K562 (cell line): ENCODE measurements around the gene RIN3. TPM values are rescaled to one million over a fixed set of nuclear protein-coding genes. Genes with fewer than 3 reads are reported as not detected.

ENCODE experiments used
- ATAC-seq: fragments of 200-7000 bp; cut with Tn5 transposase; 3 replicates; pipeline ENCODE4 v1.9.1; 2020; ENCODE audit warnings: moderate library complexity
- BruUV-seq: library from RNA; stranded (reverse); fragments of 400-500 nt; replicated peaks from 2 replicates; lab custom pipeline; 2021; lab: Mats Ljungman, UMichigan
- CTCF ChIA-PET: fragments of 300-600 bp; formaldehyde crosslinking; extraction: SDS; loops from one replicate; lab custom pipeline; 2021; ENCODE audit warnings: low intra/inter-chr PET ratio; lab: Yijun Ruan, JAX
- POLR2A ChIA-PET: fragments of 300-600, 350-650 bp; sonication (Branson Sonifier 250); formaldehyde crosslinking; extraction: SDS; loops from one replicate; lab custom pipeline; 2021; ENCODE audit warnings: antibody characterized with exemption, inconsistent platforms; lab: Yijun Ruan, JAX
- DNase-seq, 4 experiments: peaks; one replicate each; pipeline versions ENCODE4 v3.0.0 to v3.0.0-alpha.2; 2011 to 2018; ENCODE audit warnings: low spot score in 3 of 4, mixed read lengths in 3 of 4; ENCODE audit errors: extremely low read depth in 1 of 4
- FAIRE-seq: peaks from 2 replicates; lab custom pipeline; 2011; peaks lifted over from hg19 to GRCh38; lab: Jason Lieb, UNC
- H2AFZ ChIP-seq: 2 replicates; pipeline ENCODE4 v1.6.0; 2011; ENCODE audit warnings: low read depth, low read length, control low read depth, inconsistent platforms
- H3K27ac ChIP-seq: fragments of 200-600 bp; 3 replicates; pipeline ENCODE4 v1.8.0; 2011; ENCODE audit warnings: low read depth, mild to moderate bottlenecking, control low read depth, inconsistent platforms, low read length, moderate library complexity, mixed read lengths; ENCODE audit errors: extremely low read depth
- H3K27me3 ChIP-seq, 2 experiments: fragments of 300-600 bp in 1 of 2; 2 replicates in 1 of 2; 3 replicates in 1 of 2; pipeline versions ENCODE4 v1.6.0 to v1.8.0; 2011; ENCODE audit warnings: inconsistent platforms in 2 of 2, low read length in 2 of 2, mild to moderate bottlenecking in 1 of 2, mixed read lengths in 1 of 2, moderate library complexity in 1 of 2; ENCODE audit not compliant: control insufficient read depth in 2 of 2, insufficient read depth in 2 of 2
- H3K36me3 ChIP-seq: fragments of 300-600 bp; 3 replicates; pipeline ENCODE4 v1.8.0; 2011; ENCODE audit warnings: mild to moderate bottlenecking, low read length, inconsistent platforms; ENCODE audit not compliant: control insufficient read depth, insufficient read depth
- H3K4me1 ChIP-seq, 2 experiments: fragments of 200-600 bp in 1 of 2; replicated peaks in 1 of 2; 2 replicates in 1 of 2; 3 replicates in 1 of 2; pipeline versions ENCODE4 v1.5.1 to v1.8.0; 2011; ENCODE audit warnings: inconsistent platforms in 2 of 2, low read length in 2 of 2, mild to moderate bottlenecking in 1 of 2, mixed read lengths in 1 of 2, moderate library complexity in 1 of 2; ENCODE audit not compliant: control insufficient read depth in 2 of 2, insufficient read depth in 2 of 2
- H3K4me2 ChIP-seq: 2 replicates; pipeline ENCODE4 v1.6.1; 2011; ENCODE audit warnings: low read length, control low read depth, inconsistent platforms, mixed read lengths; ENCODE audit not compliant: insufficient read depth
- H3K4me3 ChIP-seq: fragments of 200-600 bp; sonication (generic), shearing (Covaris generic); 2 replicates; pipeline ENCODE4 v1.5.1; 2016; ENCODE audit warnings: control low read depth, inconsistent platforms
- H3K79me2 ChIP-seq: fragments of 200-600 bp; 3 replicates; pipeline ENCODE4 v1.8.0; 2011; ENCODE audit warnings: low read length, inconsistent platforms; ENCODE audit not compliant: control insufficient read depth, insufficient read depth
- H3K9ac ChIP-seq, 2 experiments: 2 replicates each; pipeline versions ENCODE4 v1.6.0 to v1.6.1; 2011; ENCODE audit warnings: low read depth in 2 of 2, low read length in 2 of 2, control low read depth in 1 of 2, inconsistent platforms in 1 of 2, mild to moderate bottlenecking in 1 of 2, mixed read lengths in 1 of 2; ENCODE audit not compliant: insufficient read depth in 1 of 2
- H3K9me1 ChIP-seq: one replicate; pipeline ENCODE4 v1.6.0; 2011; ENCODE audit warnings: inconsistent platforms, mild to moderate bottlenecking, low read length, moderate library complexity; ENCODE audit not compliant: control insufficient read depth, insufficient read depth
- H3K9me3 ChIP-seq: replicated peaks from 2 replicates; pipeline ENCODE4 v1.5.1; 2011; ENCODE audit warnings: low read depth, low read length, inconsistent platforms; ENCODE audit not compliant: control insufficient read depth, insufficient read depth
- H4K20me1 ChIP-seq: replicated peaks from 2 replicates; pipeline ENCODE4 v1.6.1; 2011; ENCODE audit warnings: low read length, inconsistent platforms, mixed read lengths; ENCODE audit not compliant: control insufficient read depth, insufficient read depth
- CAMTA2 ChIP-seq: fragments of 250-450 bp; sonication (Bioruptor Pico); conservative IDR thresholded peaks from 2 replicates; pipeline ENCODE4 v1.5.1; 2022
- ESRRA ChIP-seq: fragments of 450-650 bp; IDR thresholded peaks from 2 replicates; pipeline ENCODE4 v1.6.1; 2014; ENCODE audit warnings: low read depth, mild to moderate bottlenecking, moderate library complexity, borderline replicate concordance
- HIVEP1 ChIP-seq: fragments of 250-450 bp; sonication (Bioruptor Pico); IDR thresholded peaks from 2 replicates; pipeline ENCODE4 v1.4.0; 2020; ENCODE audit warnings: mild to moderate bottlenecking
- MNT ChIP-seq, 2 experiments: fragments of 450-650 bp; conservative IDR thresholded peaks; 2 replicates each; pipeline ENCODE4 v1.6.1; 2017; ENCODE audit warnings: mild to moderate bottlenecking in 2 of 2, moderate library complexity in 2 of 2
- POLR3A ChIP-seq: IDR thresholded peaks from 2 replicates; pipeline ENCODE4 v1.6.1; 2011; ENCODE audit warnings: borderline replicate concordance, mild to moderate bottlenecking, moderate library complexity; ENCODE audit not compliant: insufficient read length, insufficient read depth; ENCODE audit errors: extremely low read depth
- SIN3A ChIP-seq, 2 experiments: fragments of 150-350 bp in 1 of 2; IDR thresholded peaks; 2 replicates each; pipeline ENCODE4 v1.6.1; 2011 to 2016; ENCODE audit warnings: borderline replicate concordance in 2 of 2, low read depth in 2 of 2, low read length in 2 of 2, mild to moderate bottlenecking in 2 of 2, moderate library complexity in 2 of 2; ENCODE audit not compliant: control insufficient read depth in 1 of 2
- TSC22D4 ChIP-seq: fragments of 450-650 bp; IDR thresholded peaks from 2 replicates; pipeline ENCODE4 v1.6.1; 2016; ENCODE audit warnings: missing genetic modification characterization, missing biosample characterization, control low read depth
- ZKSCAN1 ChIP-seq: fragments of 150-350 bp; IDR thresholded peaks from 2 replicates; pipeline ENCODE4 v1.6.1; 2016; ENCODE audit warnings: low read depth, low read length
- ZNF121 ChIP-seq: sonication (generic); formaldehyde crosslinking; conservative IDR thresholded peaks from 2 replicates; pipeline ENCODE4 v1.8.0; 2022; ENCODE audit warnings: missing genetic modification reagents
- ZNF224 ChIP-seq: sonication (generic); formaldehyde crosslinking; IDR thresholded peaks from 2 replicates; pipeline ENCODE4 v1.8.0; 2022; ENCODE audit warnings: mild to moderate bottlenecking, missing genetic modification reagents
- WGBS: fragments of 100-300 bp; shearing (Covaris generic); methylation state at CpG from one replicate; pipeline ENCODE4 v1.1.6; 2016; ENCODE audit warnings: low coverage, mixed read lengths; ENCODE audit not compliant: insufficient coverage; ENCODE audit errors: missing lambda C conversion rate; 5-methylcytosine and 5-hydroxymethylcytosine counted together
- in situ Hi-C: fragments of 300-500 bp; cut with MboI; formaldehyde crosslinking; loops from 4 replicates; pipeline ENCODE4 v1.15.0; 2018; ENCODE audit warnings: inconsistent platforms, mixed read lengths
- intact Hi-C: fragments of 100-400 bp; cut with micrococcal nuclease; formaldehyde crosslinking; loops from 2 replicates; pipeline ENCODE4 v1.14.2; 2022
- polyA plus RNA-seq, 8 experiments: library from polyadenylated mRNA; depleted of rRNA in 4 of 8; stranded (reverse) in 5 of 8; unstranded in 3 of 8; fragments of >200 nt; fragmentation: Nextera tagmentation in 2 of 8; fragmentation: Illumina TruSeq in 1 of 8; extraction: Ambion mirVana in 2 of 8; extraction: Trizol in 1 of 8; gene quantifications; 2 replicates each; pipeline versions ENCODE4 v1.2.1 to v1.2.3, GENCODE V29; 2011 to 2014; ENCODE audit warnings: inconsistent platforms in 1 of 8, missing spikeins in 1 of 8
- total RNA-seq, 7 experiments: library from RNA; depleted of rRNA in 6 of 7; stranded (reverse); fragments of >200 nt in 6 of 7; fragmentation: Illumina TruSeq in 2 of 7; extraction: Trizol in 2 of 7; gene quantifications; 2 replicates each; pipeline versions ENCODE4 v1.2.1 to v1.2.3, GENCODE V29; 2011 to 2021; ENCODE audit warnings: low replicate concordance in 1 of 7
- TF ChIP-seq, protein P1 (sequence below): fragments of 450-650 bp; formaldehyde crosslinking; IDR thresholded peaks from 2 replicates; pipeline ENCODE4 v1.4.0; 2020; ENCODE audit warnings: mild to moderate bottlenecking

The RIN3 gene
- total and polyA plus RNA-seq, 9 of the 15 experiments (the other 6 are each of a cell fraction or from before 2014, with no cell fraction given), result 0.01 to 0.49 (median 0.08) TPM; not detected in 5

DNA sequence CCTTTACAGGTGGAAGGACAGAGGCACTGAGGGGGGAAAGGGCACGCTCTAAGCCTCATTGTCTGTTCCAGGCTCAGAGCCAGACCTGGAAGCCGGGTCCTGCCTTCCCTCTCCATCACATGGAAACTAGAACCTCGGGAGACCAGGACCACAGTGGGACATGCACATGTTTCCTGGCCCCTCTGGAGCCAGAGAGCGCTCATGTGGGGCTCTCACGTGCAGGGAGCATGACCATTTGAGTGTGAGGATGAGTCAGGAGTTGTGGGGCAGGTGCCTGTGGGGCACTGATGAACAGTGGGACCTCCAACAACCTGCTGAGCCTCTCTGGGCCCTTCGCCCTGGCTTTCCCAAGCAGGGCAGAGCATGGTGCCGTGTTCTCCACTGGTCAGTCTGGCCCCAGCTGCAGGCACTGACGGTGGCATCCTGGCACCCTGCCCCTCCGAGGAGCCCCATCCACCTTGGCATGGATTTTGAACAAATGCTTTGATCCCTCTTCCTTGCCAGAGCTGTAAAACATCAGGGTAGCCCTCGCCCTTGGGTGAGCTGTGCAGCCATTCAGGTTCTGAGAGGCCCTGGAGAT, 100.2 kb downstream of the RIN3 start (continued):
- TF ChIP-seq, protein P1, sequence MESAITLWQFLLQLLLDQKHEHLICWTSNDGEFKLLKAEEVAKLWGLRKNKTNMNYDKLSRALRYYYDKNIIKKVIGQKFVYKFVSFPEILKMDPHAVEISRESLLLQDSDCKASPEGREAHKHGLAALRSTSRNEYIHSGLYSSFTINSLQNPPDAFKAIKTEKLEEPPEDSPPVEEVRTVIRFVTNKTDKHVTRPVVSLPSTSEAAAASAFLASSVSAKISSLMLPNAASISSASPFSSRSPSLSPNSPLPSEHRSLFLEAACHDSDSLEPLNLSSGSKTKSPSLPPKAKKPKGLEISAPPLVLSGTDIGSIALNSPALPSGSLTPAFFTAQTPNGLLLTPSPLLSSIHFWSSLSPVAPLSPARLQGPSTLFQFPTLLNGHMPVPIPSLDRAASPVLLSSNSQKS, result no peak
- TF ChIP-seq HIVEP1 (CRISPR knock-in tag) (no peak), TSC22D4 (tag) (no peak)
- TF ChIP-seq, all 486 proteins: peak for 0

DNA sequence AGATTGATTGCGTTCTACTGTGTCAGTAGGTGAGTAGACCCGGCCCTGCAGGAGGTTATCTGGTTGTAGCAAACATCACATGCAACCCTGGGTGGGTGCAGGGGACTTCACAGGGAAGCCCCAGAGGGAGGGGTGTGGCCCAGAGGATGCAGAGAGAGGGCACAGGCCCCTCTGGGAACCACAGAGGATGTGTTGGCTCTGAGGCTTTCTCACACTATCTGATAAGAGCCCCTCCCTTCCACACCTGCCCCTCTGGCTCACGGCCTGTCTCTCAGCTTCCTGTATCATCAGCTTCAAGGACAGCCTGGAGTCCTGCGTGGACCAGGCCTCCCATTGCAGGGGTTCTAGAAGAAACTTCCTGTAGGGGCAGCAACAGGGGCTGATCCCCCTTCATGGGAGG, 101.9 kb downstream of the RIN3 start:
- no peaks in the 10 kb centered on the region for H4K20me1 ChIP-seq
- H3K36me3 ChIP-seq, result no peaks in the 10 kb centered on the region
- no peaks in the 10 kb centered on the region for H3K79me2 ChIP-seq
- CTCF ChIA-PET, result no interaction called here
- DNase-seq, result no peak
- no peaks in the 10 kb centered on the region; a peak in 1 of 5 replicates for H3K4me1 ChIP-seq
- FAIRE-seq, result no peak
- no peak overlapping the region for H2AFZ ChIP-seq
- no peaks in the 10 kb centered on the region for H3K9me3 ChIP-seq
- TF ChIP-seq ESRRA (no peak), CAMTA2 (CRISPR knock-in tag) (no peak), MNT (conservative IDR thresholded peaks at IDR 0.05) (no peak), POLR3A (no peak), ZKSCAN1 (no peak), SIN3A (IDR thresholded peaks at IDR 0.05; ENCODE audit: borderline replicate concordance in 2 of 2, control insufficient read depth in 1 of 2, low read depth in 2 of 2, low read length in 2 of 2) (no peak), ZNF224 (CRISPR knock-in tag) (no peak), ZNF121 (CRISPR knock-in tag) (no peak)
- TF ChIP-seq, protein P1, result no peak
- TF ChIP-seq, all 486 proteins: peak for 0
- Histone ChIP-seq H3K4me2 (no peak overlapping the region), H3K9me1 (no peaks in the 10 kb centered on the region), H3K4me3 (no peak overlapping the region), H3K27ac (no peak overlapping the region), H3K27me3 (peaks cover 0 to 10% of the 10 kb centered on the region in 2 experiments; a peak in 2 of 5 replicates), H3K9ac (no peak overlapping the region)
- BruUV-seq, result no TSS peak
- WGBS, result 0% methylated on average over 1 of the region's 4 CpGs
- POLR2A ChIA-PET, result no interaction called here
- no peak for ATAC-seq
- intact Hi-C loops, result no loop called here
- in situ Hi-C loops, result no loop called here
